ENCODE results near the gene GLYATL1.
"Not testable (repeated sequence)": the region's sequence is repeated elsewhere in the genome, so short reads cannot be mapped to it uniquely, and the experiment has no call there.

Gene GLYATL1

GRCh38 chr11:58999291-58999680 lies 60.0 kb downstream of the GLYATL1 start:
- no peak for DNase-seq

- no peak for DNase-seq
Observed at GRCh38 chr11:59000003-59000402, 60.7 kb downstream of the GLYATL1 start.

GRCh38 chr11:59002006-59002405 lies 62.7 kb downstream of the GLYATL1 start:
- DNase-seq = not testable (repeated sequence)

Measured in DMS79 (cell line).